Prostate gland (tissue), 2 donors: ENCODE data around the gene RNASE1. TPM values are rescaled to one million over a fixed set of nuclear protein-coding genes. Genes with fewer than 3 reads are reported as not detected.

ENCODE experiments used
- DNase-seq: peaks from one replicate; pipeline ENCODE4 v3.0.0-alpha.2; 2019; ENCODE audit warnings: low spot score
- H3K27ac ChIP-seq, 2 donors: fragments of 200-600 bp; sonication (generic); 2 replicates each; pipeline ENCODE4 v1.5.1; 2017 to 2019
- H3K27me3 ChIP-seq: fragments of 200-600 bp; sonication (generic); replicated peaks from 2 replicates; pipeline ENCODE4 v1.5.1; 2019; ENCODE audit not compliant: insufficient read depth
- H3K36me3 ChIP-seq, 2 donors: fragments of 200-600 bp; sonication (generic); 1 replicate in 1 of 2; 2 replicates in 1 of 2; pipeline versions ENCODE4 v1.5.1 to v1.8.1; 2017 to 2019
- H3K4me1 ChIP-seq: fragments of 200-600 bp; sonication (generic); replicated peaks from 2 replicates; pipeline ENCODE4 v1.5.1; 2019
- H3K4me3 ChIP-seq, 2 donors: fragments of 200-600 bp; sonication (generic); 2 replicates each; pipeline ENCODE4 v1.5.1; 2017 to 2019
- H3K9me3 ChIP-seq: fragments of 200-600 bp; sonication (generic); 2 replicates; pipeline ENCODE4 v1.5.1; 2017
- POLR2A ChIP-seq: fragments of 450-650 bp; IDR thresholded peaks from one replicate; pipeline ENCODE4 v1.6.1; 2016; ENCODE audit warnings: antibody characterized with exemption, mild to moderate bottlenecking
- POLR2AphosphoS5 ChIP-seq: sonication (generic); formaldehyde crosslinking; IDR thresholded peaks from one replicate; pipeline ENCODE4 v1.6.1; 2017; ENCODE audit warnings: antibody characterized with exemption
- WGBS: methylation state at CpG from one replicate; pipeline ENCODE4 v1.1.5; 2018; 5-methylcytosine and 5-hydroxymethylcytosine counted together
- intact Hi-C: fragments of 100-400 bp; cut with DNase I; formaldehyde crosslinking; loops from one replicate; pipeline ENCODE4 v1.14.2; 2022
- total RNA-seq, 2 donors: library from RNA; depleted of rRNA; stranded (reverse); fragments of >200 nt; gene quantifications; one replicate each; pipeline ENCODE4 v1.1.0, GENCODE V29; 2016
- TF ChIP-seq, protein P1 (sequence below), 4 experiments: fragments of 200-600 bp in 2 of 4; fragments of 450-650 bp in 2 of 4; sonication (generic) in 2 of 4; IDR thresholded peaks; 1 replicate in 3 of 4; 2 replicates in 1 of 4; pipeline ENCODE4 v1.5.1; 2016 to 2019; ENCODE audit warnings: antibody characterized with exemption in 4 of 4, mild to moderate bottlenecking in 2 of 4, moderate library complexity in 2 of 4

Gene RNASE1
- total RNA-seq, 2 donors from 2014 or later: 30.1 to 3,158 TPM

DNA sequence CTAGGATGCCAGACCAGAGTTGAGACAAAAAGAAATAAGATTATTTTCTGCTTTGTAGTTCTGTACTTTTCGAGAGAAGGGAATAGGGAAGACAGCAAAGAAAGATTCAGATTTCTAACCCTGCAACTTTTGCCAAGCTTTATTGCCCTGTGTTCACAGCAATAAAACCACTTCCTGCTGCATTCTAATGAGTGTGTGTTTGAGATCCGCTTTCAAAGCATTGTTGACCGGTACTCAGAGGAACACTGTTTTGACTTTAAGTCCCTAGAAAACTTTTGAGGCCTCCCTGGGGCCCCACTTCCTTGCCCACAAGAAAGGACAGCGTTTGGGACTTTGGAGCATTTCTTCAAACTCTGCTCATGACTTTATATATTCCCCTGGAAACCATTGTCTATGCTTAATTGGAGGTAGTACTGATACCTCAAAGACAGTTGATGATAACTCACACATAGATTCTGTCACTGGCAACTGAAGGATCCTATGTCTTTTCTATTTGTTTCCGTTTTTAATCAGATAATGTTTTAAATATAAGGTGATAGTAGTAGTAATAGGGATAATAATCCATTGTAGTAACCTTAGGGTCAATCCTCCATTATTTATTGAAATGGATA, 20.3 kb downstream of the RNASE1 start:
- TF ChIP-seq, protein P1, sequence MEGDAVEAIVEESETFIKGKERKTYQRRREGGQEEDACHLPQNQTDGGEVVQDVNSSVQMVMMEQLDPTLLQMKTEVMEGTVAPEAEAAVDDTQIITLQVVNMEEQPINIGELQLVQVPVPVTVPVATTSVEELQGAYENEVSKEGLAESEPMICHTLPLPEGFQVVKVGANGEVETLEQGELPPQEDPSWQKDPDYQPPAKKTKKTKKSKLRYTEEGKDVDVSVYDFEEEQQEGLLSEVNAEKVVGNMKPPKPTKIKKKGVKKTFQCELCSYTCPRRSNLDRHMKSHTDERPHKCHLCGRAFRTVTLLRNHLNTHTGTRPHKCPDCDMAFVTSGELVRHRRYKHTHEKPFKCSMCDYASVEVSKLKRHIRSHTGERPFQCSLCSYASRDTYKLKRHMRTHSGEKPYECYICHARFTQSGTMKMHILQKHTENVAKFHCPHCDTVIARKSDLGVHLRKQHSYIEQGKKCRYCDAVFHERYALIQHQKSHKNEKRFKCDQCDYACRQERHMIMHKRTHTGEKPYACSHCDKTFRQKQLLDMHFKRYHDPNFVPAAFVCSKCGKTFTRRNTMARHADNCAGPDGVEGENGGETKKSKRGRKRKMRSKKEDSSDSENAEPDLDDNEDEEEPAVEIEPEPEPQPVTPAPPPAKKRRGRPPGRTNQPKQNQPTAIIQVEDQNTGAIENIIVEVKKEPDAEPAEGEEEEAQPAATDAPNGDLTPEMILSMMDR (IDR thresholded peaks at IDR 0.05): no peak
- peak; percentile 62 for TF ChIP-seq POLR2AphosphoS5
- no peak for TF ChIP-seq POLR2A
- 7% methylated on average over 5 of the region's 5 CpGs for WGBS
- Histone ChIP-seq H3K4me1 (no peaks in the 10 kb centered on the region), H3K27ac (peak overlapping the region; percentile 49 to 67), H3K9me3 (no peaks in the 10 kb centered on the region), H3K4me3 (no peak overlapping the region), H3K27me3 (no peaks in the 10 kb centered on the region), H3K36me3 (no peaks in the 10 kb centered on the region)
- intact Hi-C loops: no loop called here
- DNase-seq: peak; percentile 31

GRCh38 chr14:20781803-20782202, 20.8 kb downstream of the RNASE1 start:
- H3K36me3 ChIP-seq: no peaks in the 10 kb centered on the region
- no peak overlapping the region for H3K4me3 ChIP-seq
- H3K4me1 ChIP-seq: no peaks in the 10 kb centered on the region
- intact Hi-C loops: no loop called here
- H3K9me3 ChIP-seq: no peaks in the 10 kb centered on the region
- 18% methylated on average over 4 of the region's 4 CpGs for WGBS
- no peak for DNase-seq
- no peaks in the 10 kb centered on the region for H3K27me3 ChIP-seq
- peak overlapping the region; percentile 49 to 67 for H3K27ac ChIP-seq
- TF ChIP-seq, protein P1 (IDR thresholded peaks at IDR 0.05): no peak
- no peak for TF ChIP-seq POLR2A
- TF ChIP-seq POLR2AphosphoS5: no peak

- intact Hi-C loops: no loop called here
- Histone ChIP-seq H3K4me1 (no peaks in the 10 kb centered on the region), H3K9me3 (no peaks in the 10 kb centered on the region), H3K27ac (no peak overlapping the region), H3K4me3 (no peak overlapping the region), H3K36me3 (no peaks in the 10 kb centered on the region), H3K27me3 (no peaks in the 10 kb centered on the region)
- DNase-seq: no peak
- 80% methylated on average over 1 of the region's 1 CpG for WGBS
- TF ChIP-seq POLR2A: no peak
- TF ChIP-seq, protein P1 (IDR thresholded peaks at IDR 0.05): no peak
- TF ChIP-seq POLR2AphosphoS5: no peak
Observed at GRCh38 chr14:20775901-20776300, 26.7 kb downstream of the RNASE1 start.

GRCh38 chr14:20775043-20775442, 27.6 kb downstream of the RNASE1 start:
- WGBS: 73% methylated on average over 6 of the region's 6 CpGs
- DNase-seq: no peak
- Histone ChIP-seq H3K27ac (no peak overlapping the region), H3K4me1 (no peaks in the 10 kb centered on the region), H3K4me3 (no peak overlapping the region), H3K36me3 (no peaks in the 10 kb centered on the region), H3K27me3 (no peaks in the 10 kb centered on the region), H3K9me3 (no peaks in the 10 kb centered on the region)
- no peak for TF ChIP-seq POLR2AphosphoS5
- TF ChIP-seq, protein P1 (IDR thresholded peaks at IDR 0.05): no peak
- TF ChIP-seq POLR2A: no peak
- intact Hi-C loops: no loop called here

GRCh38 chr14:20774258-20774824, 28.3 kb downstream of the RNASE1 start:
- TF ChIP-seq POLR2AphosphoS5 (no peak), POLR2A (no peak)
- TF ChIP-seq, protein P1 (IDR thresholded peaks at IDR 0.05): no peak
- Histone ChIP-seq H3K27me3 (no peaks in the 10 kb centered on the region), H3K27ac (no peak overlapping the region), H3K4me3 (no peak overlapping the region), H3K36me3 (no peaks in the 10 kb centered on the region), H3K9me3 (no peaks in the 10 kb centered on the region), H3K4me1 (no peaks in the 10 kb centered on the region)
- intact Hi-C loops: no loop called here
- WGBS: 59% methylated on average over 5 of the region's 5 CpGs
- no peak for DNase-seq
